GM10248 (cell line): Measurements from ENCODE around the gene BRINP2.

Source experiments
- CTCF ChIA-PET: fragments of 300-600 bp; sonication (Branson Sonifier 250); formaldehyde crosslinking; extraction: SDS; loops from one replicate; lab custom pipeline; 2021; ENCODE audit warnings: antibody characterized with exemption; lab: Yijun Ruan, JAX
- POLR2A ChIA-PET: fragments of 350-650 bp; sonication (Branson Sonifier 250); formaldehyde crosslinking; extraction: SDS; loops from one replicate; lab custom pipeline; 2020; ENCODE audit warnings: antibody characterized with exemption; lab: Yijun Ruan, JAX
- DNase-seq: peaks from one replicate; pipeline ENCODE4 v3.0.0; 2012; ENCODE audit errors: extremely low spot score
- CTCF ChIP-seq: IDR thresholded peaks from 2 replicates; pipeline ENCODE4 v1.5.1; 2012; ENCODE audit warnings: mild to moderate bottlenecking, low read depth; ENCODE audit errors: extremely low read depth, missing control alignments, control extremely low read depth

Gene BRINP2

GRCh38 chr1:177164380-177165068 lies 6.2 kb upstream of the BRINP2 start, which contains the start of gene ASTN1:
ASTN1 (minus strand) TSS chr1:177164712; CDS start chr1:177164676, 36 bp downstream.
- TF ChIP-seq CTCF = no peak
- ChIA-PET POLR2A (no interaction called here), CTCF (interaction anchor here (1.2 kb wide), 2 partner anchors 17 to 19 kb away, joined by 3 to 6 read pairs; no protein-coding TSS in a partner anchor)
- DNase-seq = no peak

- CTCF ChIA-PET = interaction anchor here (0.9 to 1.2 kb wide), 4 partner anchors 9 to 61 kb away, joined by 3 to 5 read pairs (median 3); no protein-coding TSS in a partner anchor
- DNase-seq = no peak
Measured at GRCh38 chr1:177165069-177165439, 5.7 kb upstream of the BRINP2 start.

GRCh38 chr1:177171536-177172123 lies 872 bp downstream of the BRINP2 start:
- no peak for DNase-seq
- TF ChIP-seq CTCF = no peak
- POLR2A ChIA-PET = no interaction called here
- CTCF ChIA-PET = interaction anchor here (3.0 kb wide), 1 partner anchor 10 kb away, joined by 21 read pairs; no protein-coding TSS in a partner anchor

More at GRCh38 chr1:177165069-177165439, 5.7 kb upstream of the BRINP2 start:
- TF ChIP-seq CTCF = no peak
- POLR2A ChIA-PET = no interaction called here

- TF ChIP-seq CTCF = no peak
- no peak for DNase-seq
- CTCF ChIA-PET = interaction anchor here (1.1 to 3.0 kb wide), 2 partner anchors 10 to 51 kb away, joined by 3 to 21 read pairs; no protein-coding TSS in a partner anchor
- POLR2A ChIA-PET = no interaction called here
Measured at GRCh38 chr1:177172272-177172671, 1.5 kb downstream of the BRINP2 start.

GRCh38 chr1:177172866-177173265 lies 2.1 kb downstream of the BRINP2 start:
- ChIA-PET POLR2A (no interaction called here), CTCF (interaction anchor here (1.1 to 3.0 kb wide), 2 partner anchors 9 to 51 kb away, joined by 3 to 21 read pairs; no protein-coding TSS in a partner anchor)
- no peak for TF ChIP-seq CTCF
- no peak for DNase-seq

- POLR2A ChIA-PET = no interaction called here
- CTCF ChIA-PET = interaction anchor here (3.0 kb wide), 1 partner anchor 8 kb away, joined by 21 read pairs; no protein-coding TSS in a partner anchor
Measured at GRCh38 chr1:177173976-177174375, 3.2 kb downstream of the BRINP2 start.

More at GRCh38 chr1:177173976-177174375, 3.2 kb downstream of the BRINP2 start:
- TF ChIP-seq CTCF = no peak
- DNase-seq = no peak
